Uterus (tissue), 4 donors: ENCODE measurements around the gene ZBTB7C. TPM values are rescaled to one million over a fixed set of nuclear protein-coding genes. Genes with fewer than 3 reads are reported as not detected.

Experiments
- DNase-seq, 2 donors: peaks; one replicate each; pipeline ENCODE4 v3.0.0-alpha.2; 2019 to 2020
- H3K27ac ChIP-seq, 2 donors: fragments of 200-600 bp; sonication (generic); 1 replicate in 1 of 2; 2 replicates in 1 of 2; pipeline ENCODE4 v1.5.1; 2016 to 2018
- H3K27me3 ChIP-seq, 2 donors: fragments of 200-600 bp; sonication (generic); one replicate each; pipeline ENCODE4 v1.5.1; 2018 to 2019; ENCODE audit warnings: control low read depth in 1 of 2
- H3K36me3 ChIP-seq, 2 donors: fragments of 200-600 bp; sonication (generic); one replicate each; pipeline ENCODE4 v1.5.1; 2019; ENCODE audit warnings: control low read depth in 1 of 2
- H3K4me1 ChIP-seq, 2 donors: fragments of 200-600 bp; sonication (generic); one replicate each; pipeline ENCODE4 v1.5.1; 2018 to 2019; ENCODE audit warnings: control low read depth in 1 of 2
- H3K4me3 ChIP-seq, 2 donors: fragments of 200-600 bp; sonication (generic); 1 replicate in 1 of 2; 2 replicates in 1 of 2; pipeline ENCODE4 v1.5.1; 2018 to 2019; ENCODE audit warnings: mild to moderate bottlenecking in 1 of 2
- H3K9me3 ChIP-seq, 2 donors: fragments of 200-600 bp; sonication (generic); one replicate each; pipeline ENCODE4 v1.5.1; 2019; ENCODE audit warnings: control low read depth in 1 of 2
- POLR2A ChIP-seq, 2 donors: fragments of 450-650 bp; IDR thresholded peaks; one replicate each; pipeline ENCODE4 v1.6.1; 2016; ENCODE audit warnings: antibody characterized with exemption in 2 of 2, mild to moderate bottlenecking in 1 of 2, moderate library complexity in 1 of 2
- intact Hi-C: fragments of 100-400 bp; cut with DNase I; formaldehyde crosslinking; loops from one replicate; pipeline ENCODE4 v1.15.1; 2023; ENCODE audit warnings: low total_unique reads
- total RNA-seq, 4 donors: library from RNA; depleted of rRNA in 3 of 4; stranded (reverse); fragments of >200 nt in 3 of 4; gene quantifications; one replicate each; pipeline versions ENCODE4 v1.1.0 to v1.2.4, GENCODE V29; 2014 to 2023
- TF ChIP-seq, protein P1 (sequence below), 4 experiments: fragments of 200-600 bp in 2 of 4; fragments of 450-650 bp in 2 of 4; sonication (generic) in 2 of 4; IDR thresholded peaks; one replicate each; pipeline ENCODE4 v1.5.1; 2016 to 2019; ENCODE audit warnings: antibody characterized with exemption in 4 of 4, mild to moderate bottlenecking in 2 of 4, moderate library complexity in 1 of 4
- donor health status: DM: yes; HTN: yes; CAD: no.

The ZBTB7C gene
- total RNA-seq, 4 donors from 2014 or later = 1.0 to 11.2 (median 7.9) TPM

DNA sequence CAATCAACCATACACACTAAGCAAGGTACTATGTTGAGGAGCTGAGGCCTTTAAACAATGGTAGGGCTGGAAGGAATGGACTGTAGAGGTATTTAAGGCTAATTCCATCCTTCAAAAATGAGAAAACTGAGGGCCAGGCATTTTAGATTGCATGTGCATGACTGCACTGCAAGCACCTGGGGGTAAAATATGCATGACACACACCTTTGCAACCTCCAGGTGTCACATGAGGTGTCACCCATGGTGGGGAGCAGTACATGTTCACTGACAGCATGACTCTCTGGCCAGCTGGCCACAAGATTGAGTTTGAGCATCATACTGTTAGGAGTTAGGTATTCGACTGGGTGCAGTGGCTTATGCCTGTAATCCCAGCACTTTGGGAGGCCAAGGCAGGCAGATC, 182.8 kb downstream of the ZBTB7C start:
- Histone ChIP-seq H3K4me3 (no peak overlapping the region), H3K36me3 (no peaks in the 10 kb centered on the region), H3K9me3 (no peaks in the 10 kb centered on the region), H3K27me3 (no peaks in the 10 kb centered on the region), H3K4me1 (peaks cover 0 to 10% of the 10 kb centered on the region in 2 donors), H3K27ac (no peak overlapping the region)
- no peak for DNase-seq
- TF ChIP-seq, protein P1, sequence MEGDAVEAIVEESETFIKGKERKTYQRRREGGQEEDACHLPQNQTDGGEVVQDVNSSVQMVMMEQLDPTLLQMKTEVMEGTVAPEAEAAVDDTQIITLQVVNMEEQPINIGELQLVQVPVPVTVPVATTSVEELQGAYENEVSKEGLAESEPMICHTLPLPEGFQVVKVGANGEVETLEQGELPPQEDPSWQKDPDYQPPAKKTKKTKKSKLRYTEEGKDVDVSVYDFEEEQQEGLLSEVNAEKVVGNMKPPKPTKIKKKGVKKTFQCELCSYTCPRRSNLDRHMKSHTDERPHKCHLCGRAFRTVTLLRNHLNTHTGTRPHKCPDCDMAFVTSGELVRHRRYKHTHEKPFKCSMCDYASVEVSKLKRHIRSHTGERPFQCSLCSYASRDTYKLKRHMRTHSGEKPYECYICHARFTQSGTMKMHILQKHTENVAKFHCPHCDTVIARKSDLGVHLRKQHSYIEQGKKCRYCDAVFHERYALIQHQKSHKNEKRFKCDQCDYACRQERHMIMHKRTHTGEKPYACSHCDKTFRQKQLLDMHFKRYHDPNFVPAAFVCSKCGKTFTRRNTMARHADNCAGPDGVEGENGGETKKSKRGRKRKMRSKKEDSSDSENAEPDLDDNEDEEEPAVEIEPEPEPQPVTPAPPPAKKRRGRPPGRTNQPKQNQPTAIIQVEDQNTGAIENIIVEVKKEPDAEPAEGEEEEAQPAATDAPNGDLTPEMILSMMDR (IDR thresholded peaks at IDR 0.05) = no peak
- no peak for TF ChIP-seq POLR2A (IDR thresholded peaks at IDR 0.05)
- intact Hi-C loops = no loop called here

DNA sequence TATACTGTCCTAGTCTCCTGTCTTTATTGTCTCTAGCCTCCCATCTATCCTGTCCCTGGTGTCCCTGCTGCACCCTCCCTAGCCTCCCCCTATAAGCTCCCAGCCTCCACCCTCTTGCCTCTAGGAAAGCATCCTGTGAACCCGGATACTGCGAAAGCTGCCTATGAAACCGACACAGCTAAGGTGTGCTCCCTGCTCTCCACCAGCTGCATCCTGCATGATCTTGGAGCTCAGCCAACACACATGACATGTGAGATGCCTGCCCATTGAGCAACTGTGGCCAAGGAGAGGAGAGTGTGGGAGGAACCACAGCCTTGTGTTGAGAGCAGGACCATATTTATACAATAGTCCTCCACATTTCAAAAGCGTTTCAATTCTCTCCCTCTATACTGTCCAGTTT, 187.1 kb downstream of the ZBTB7C start:
- no peaks in the 10 kb centered on the region for H3K9me3 ChIP-seq
- intact Hi-C loops = no loop called here
- peaks cover 0 to 5% of the 10 kb centered on the region in 2 donors for H3K4me1 ChIP-seq
- no peak overlapping the region for H3K4me3 ChIP-seq
- no peaks in the 10 kb centered on the region for H3K36me3 ChIP-seq
- DNase-seq = peak; percentile 53 to 67
- no peaks in the 10 kb centered on the region for H3K27me3 ChIP-seq
- no peak overlapping the region for H3K27ac ChIP-seq
- TF ChIP-seq POLR2A (IDR thresholded peaks at IDR 0.05) = no peak
- TF ChIP-seq, protein P1 (IDR thresholded peaks at IDR 0.05) = no peak

DNA sequence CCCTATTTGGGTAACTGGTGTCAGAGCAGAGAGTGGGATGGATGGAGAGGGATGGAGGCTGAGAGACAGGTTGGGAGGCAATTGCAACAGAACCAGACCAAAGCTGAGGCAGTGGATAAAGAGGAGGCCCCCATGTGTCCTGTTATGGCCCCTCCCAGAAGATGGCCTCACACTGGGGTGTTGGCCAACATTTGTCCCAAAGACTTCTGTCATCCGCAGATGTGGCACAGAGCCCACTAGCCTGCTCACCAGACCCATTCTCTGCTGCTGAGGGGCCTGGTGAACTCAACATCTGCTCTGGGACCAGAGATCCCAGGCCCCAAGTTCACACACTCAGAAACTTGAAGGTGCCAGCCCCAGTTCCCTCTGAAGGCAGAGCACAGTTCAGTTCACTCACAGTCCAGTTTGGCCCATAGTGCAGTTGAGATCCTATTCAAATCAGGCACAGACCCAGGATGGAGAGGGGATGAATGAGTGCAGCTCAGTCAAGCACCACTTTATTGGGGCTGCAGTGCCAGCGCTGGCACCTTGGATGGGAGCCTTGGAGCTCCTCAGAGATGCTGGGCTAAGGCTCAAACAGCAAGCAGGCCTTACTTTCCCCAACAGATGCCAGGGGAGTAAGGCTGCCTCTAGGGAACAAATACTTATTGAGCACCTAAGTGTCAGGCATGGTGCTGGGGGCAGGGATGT, 189.2 kb downstream of the ZBTB7C start:
- intact Hi-C loops = no loop called here
- TF ChIP-seq, protein P1 (IDR thresholded peaks at IDR 0.05) = no peak
- no peak for TF ChIP-seq POLR2A (IDR thresholded peaks at IDR 0.05)
- Histone ChIP-seq H3K27ac (no peak overlapping the region), H3K27me3 (no peaks in the 10 kb centered on the region), H3K36me3 (no peaks in the 10 kb centered on the region), H3K9me3 (no peaks in the 10 kb centered on the region), H3K4me3 (no peak overlapping the region), H3K4me1 (peaks cover 0 to 5% of the 10 kb centered on the region in 2 donors)
- no peak for DNase-seq

DNA sequence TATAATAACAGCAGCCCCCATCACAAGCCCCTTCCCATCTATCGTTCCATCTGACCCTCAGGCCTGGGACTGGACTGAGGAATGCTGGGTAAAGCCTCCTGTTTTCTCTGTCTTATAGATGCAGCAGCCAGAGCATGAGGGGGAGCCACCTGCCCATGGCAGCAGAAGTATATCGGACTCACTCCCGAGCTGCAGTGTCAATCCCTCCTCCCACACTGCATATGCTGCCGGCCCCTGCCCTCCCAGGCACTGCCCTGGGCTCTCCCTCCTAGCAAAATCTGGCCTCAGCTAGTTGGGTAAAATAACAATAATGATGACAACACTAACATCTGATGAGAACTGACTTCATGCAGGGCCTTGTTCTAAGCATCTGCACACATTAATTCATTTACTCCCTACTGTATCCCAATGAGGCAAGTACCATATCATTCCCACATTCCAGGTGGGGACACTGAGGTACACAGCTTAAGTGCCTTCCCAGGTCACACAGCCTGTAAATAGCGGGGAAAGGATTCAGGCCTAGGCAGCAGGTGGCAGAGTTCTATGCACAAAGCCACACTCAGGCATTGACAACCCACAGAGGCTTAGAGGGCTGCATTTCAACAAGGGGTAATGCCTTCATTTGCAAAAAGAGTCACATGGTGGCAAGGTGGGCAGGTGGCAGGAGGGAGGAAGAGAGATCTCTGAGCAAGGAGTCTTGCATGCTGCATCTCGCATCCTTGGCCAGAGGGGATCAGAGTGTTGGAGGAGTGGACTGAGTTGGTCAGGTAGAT, 190.0 kb downstream of the ZBTB7C start:
- Histone ChIP-seq H3K9me3 (no peaks in the 10 kb centered on the region), H3K4me1 (peaks cover 0 to 5% of the 10 kb centered on the region in 2 donors), H3K4me3 (no peak overlapping the region), H3K27ac (no peak overlapping the region), H3K27me3 (no peaks in the 10 kb centered on the region), H3K36me3 (no peaks in the 10 kb centered on the region)
- TF ChIP-seq, protein P1 (IDR thresholded peaks at IDR 0.05) = no peak
- TF ChIP-seq POLR2A (IDR thresholded peaks at IDR 0.05) = no peak
- intact Hi-C loops = no loop called here
- no peak for DNase-seq
